HG02840 (cell line): ENCODE measurements around the gene FARS2.

Experiments used
- ATAC-seq: cut with Tn5 transposase; IDR thresholded peaks from one replicate; pipeline ENCODE4 v1.9.1; 2021; ENCODE audit warnings: mild to moderate bottlenecking, moderate library complexity, moderate number of reproducible peaks; ENCODE audit not compliant: unreplicated experiment, low FRiP score

Gene FARS2

GRCh38 chr6:5365436-5366195, 104.3 kb downstream of the FARS2 start:
- no peak for ATAC-seq

GRCh38 chr6:5366941-5367340, 105.6 kb downstream of the FARS2 start:
- no peak for ATAC-seq

- no peak for ATAC-seq
These were observed 106.2 kb downstream of the FARS2 start for GRCh38 chr6:5367510-5367909.

GRCh38 chr6:5373430-5373829, 112.1 kb downstream of the FARS2 start:
- ATAC-seq = no peak

- no peak for ATAC-seq
These were observed 117.0 kb downstream of the FARS2 start for GRCh38 chr6:5378331-5378730.

GRCh38 chr6:5379647-5380242, 118.4 kb downstream of the FARS2 start:
- no peak for ATAC-seq

GRCh38 chr6:5383856-5384255, 122.5 kb downstream of the FARS2 start:
- ATAC-seq = no peak

- ATAC-seq = no peak
These were observed 123.0 kb downstream of the FARS2 start for GRCh38 chr6:5384276-5384675.

GRCh38 chr6:5388326-5388725, 127.0 kb downstream of the FARS2 start:
- ATAC-seq = no peak

GRCh38 chr6:5389086-5389745, 127.9 kb downstream of the FARS2 start:
- no peak for ATAC-seq

- ATAC-seq = no peak
These were observed 128.9 kb downstream of the FARS2 start for GRCh38 chr6:5390177-5390576.

- ATAC-seq = no peak
These were observed 133.0 kb downstream of the FARS2 start for GRCh38 chr6:5394280-5394679.

GRCh38 chr6:5395719-5396118, 134.4 kb downstream of the FARS2 start:
- no peak for ATAC-seq

GRCh38 chr6:5398530-5398929, 137.2 kb downstream of the FARS2 start:
- no peak for ATAC-seq

- no peak for ATAC-seq
These were observed 138.1 kb downstream of the FARS2 start for GRCh38 chr6:5399391-5399790.

GRCh38 chr6:5401845-5402738, 140.8 kb downstream of the FARS2 start:
- ATAC-seq = no peak

GRCh38 chr6:5403076-5403475, 141.8 kb downstream of the FARS2 start:
- no peak for ATAC-seq

- no peak for ATAC-seq
These were observed 142.3 kb downstream of the FARS2 start for GRCh38 chr6:5403609-5404008.

GRCh38 chr6:5405976-5406375, 144.7 kb downstream of the FARS2 start:
- ATAC-seq = no peak

GRCh38 chr6:5411414-5411813, 150.1 kb downstream of the FARS2 start:
- no peak for ATAC-seq

GRCh38 chr6:5412017-5412416, 150.7 kb downstream of the FARS2 start:
- no peak for ATAC-seq
